A549 treated with dexamethasone at 1 μM for 4 hours (cell line): Measurements from ENCODE around the gene CEP152. TPM values are rescaled to one million over a fixed set of nuclear protein-coding genes. Genes with fewer than 3 reads are reported as not detected.

Experiments used
- total RNA-seq: library from RNA; stranded (reverse); fragments of 200-300 nt; extraction: Qiagen RNA extraction; gene quantifications from 5 replicates; pipeline ENCODE4 v1.2.3, GENCODE V29; 2022

The CEP152 gene
- 3.3 to 4.0 TPM (median 3.5 TPM) in 5 replicates for total RNA-seq

GRCh38 chr15:48810414-48811324 lies at the start of gene CEP152:
Gene CEP152 (minus strand): TSS chr15:48811069. CDS start chr15:48805649, 5,420 bp downstream.

Other genes starting within 250 kb of the CEP152 start
- gene FBN1, start 165.4 kb downstream of the CEP152 start, total RNA-seq, result 5.5 to 8.5 TPM (median 6.5 TPM) in 5 replicates
- gene EID1, start 67.1 kb upstream of the CEP152 start, total RNA-seq, result 105 to 129 TPM (median 122 TPM) in 5 replicates
- gene SHC4, start 152.8 kb upstream of the CEP152 start, total RNA-seq, result 0.71 to 1.3 TPM (median 1.1 TPM) in 5 replicates
- 6.0 to 10.5 TPM (median 8.9 TPM) in 5 replicates for gene SECISBP2L, start 235.4 kb upstream of the CEP152 start, total RNA-seq